ENCODE results near the gene POGZ. TPM values are rescaled to one million over a fixed set of nuclear protein-coding genes. Genes with fewer than 3 reads are reported as not detected.

The POGZ gene
- total and polyA plus RNA-seq, 2 donors = 32.1 to 86.9 TPM

DNA sequence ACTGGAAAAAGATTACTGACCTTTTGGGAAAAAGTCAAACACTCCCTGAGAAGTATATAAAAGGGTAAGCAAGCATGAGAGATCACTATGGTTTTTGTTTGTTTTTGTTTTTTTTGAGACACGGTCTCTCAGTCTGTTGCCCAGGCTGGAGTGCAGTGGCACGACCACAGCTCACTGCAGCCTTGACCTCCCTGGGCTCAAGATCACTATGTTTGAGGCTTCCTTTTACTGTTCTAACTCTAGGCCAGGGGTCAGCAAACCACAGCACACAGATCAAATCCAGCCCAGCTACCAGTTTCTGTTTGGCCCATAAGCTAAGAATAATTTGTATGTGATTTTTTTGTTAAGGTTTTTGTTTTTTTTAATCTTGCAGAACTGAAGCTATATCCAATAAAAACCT lies 34.2 kb downstream of the POGZ start:
- no peak for DNase-seq (ENCODE audit: extremely low spot score)
- WGBS = 64% methylated on average over 2 of the region's 2 CpGs
- Histone ChIP-seq H3K4me3 (ENCODE audit: low read depth, low read length) (no peak overlapping the region), H3K27ac (ENCODE audit: low read depth) (no peak overlapping the region), H3K4me1 (ENCODE audit: insufficient read depth) (no peaks in the 10 kb centered on the region), H3K36me3 (ENCODE audit: insufficient read depth) (peaks cover 23% of the 10 kb centered on the region)

DNA sequence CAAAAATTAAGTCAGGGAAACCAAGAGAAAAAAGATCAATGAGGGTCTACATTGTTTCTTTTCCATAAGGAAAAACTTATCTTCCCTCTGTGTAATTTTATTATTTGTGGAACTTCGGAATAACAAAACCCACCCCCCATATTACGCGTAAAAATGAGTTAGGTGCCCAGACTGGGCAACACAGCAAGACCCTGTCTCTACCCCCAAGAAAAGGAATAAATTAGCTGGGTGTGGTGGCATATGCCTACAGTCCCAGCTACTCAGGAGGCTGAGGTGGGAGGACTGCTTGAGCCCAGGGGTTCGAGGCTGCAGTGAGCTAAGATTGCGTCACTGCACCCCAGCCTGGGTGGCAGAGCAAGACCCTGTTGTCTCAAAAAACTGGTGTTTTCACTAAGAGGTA lies 39.5 kb downstream of the POGZ start:
- no peaks in the 10 kb centered on the region for H3K4me1 ChIP-seq (ENCODE audit: insufficient read depth)
- H3K36me3 ChIP-seq (ENCODE audit: insufficient read depth) = peaks cover 11% of the 10 kb centered on the region
- no peak overlapping the region for H3K27ac ChIP-seq (ENCODE audit: low read depth)
- H3K4me3 ChIP-seq (ENCODE audit: low read depth, low read length) = no peak overlapping the region
- 96% methylated on average over 5 of the region's 5 CpGs for WGBS
- no peak for DNase-seq (ENCODE audit: extremely low spot score)

DNA sequence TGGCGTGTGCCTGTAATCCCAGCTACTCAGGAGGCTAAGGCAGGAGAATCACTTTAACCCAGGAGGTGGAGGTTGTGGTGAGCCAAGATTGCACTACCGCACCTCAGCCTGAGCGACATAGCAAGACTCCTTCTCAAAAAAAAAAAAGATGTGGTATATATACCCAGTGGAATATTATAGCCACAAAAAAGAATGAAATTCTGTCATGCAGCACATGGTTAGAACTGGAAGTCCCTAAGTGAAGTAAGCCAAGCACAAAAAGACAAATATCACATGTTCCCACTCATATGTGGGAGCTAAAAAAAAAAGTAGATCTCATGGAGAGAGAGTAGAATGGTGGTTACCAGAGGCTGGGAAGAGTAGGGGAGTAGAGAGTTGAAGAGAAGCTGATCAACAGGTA lies 41.2 kb downstream of the POGZ start:
- H3K4me1 ChIP-seq (ENCODE audit: insufficient read depth) = no peaks in the 10 kb centered on the region
- peaks cover 8% of the 10 kb centered on the region for H3K36me3 ChIP-seq (ENCODE audit: insufficient read depth)
- H3K27ac ChIP-seq (ENCODE audit: low read depth) = no peak overlapping the region
- no peak overlapping the region for H3K4me3 ChIP-seq (ENCODE audit: low read depth, low read length)
- no peak for DNase-seq (ENCODE audit: extremely low spot score)
- over 99% methylated on average over 3 of the region's 3 CpGs for WGBS

DNA sequence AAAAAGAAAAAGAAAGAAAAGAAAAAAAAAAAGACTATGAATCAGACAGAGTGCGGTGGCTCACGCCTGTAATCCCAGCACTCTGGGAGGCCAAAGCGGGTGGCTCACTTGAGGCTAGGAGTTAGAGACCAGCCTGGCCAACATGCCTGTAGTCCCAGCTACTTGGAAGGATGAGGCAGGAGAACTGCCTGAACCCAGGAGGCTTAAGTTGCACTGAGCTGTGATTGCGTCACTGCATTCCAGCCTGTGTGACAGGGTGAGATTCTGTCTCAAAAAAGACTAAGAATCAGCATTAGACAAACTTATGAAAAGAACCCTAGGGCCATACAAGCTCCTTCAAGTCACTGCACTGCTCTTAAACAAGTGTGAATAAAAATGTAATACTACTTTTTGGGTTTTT lies 43.1 kb downstream of the POGZ start:
- Histone ChIP-seq H3K4me3 (ENCODE audit: low read depth, low read length) (no peak overlapping the region), H3K4me1 (ENCODE audit: insufficient read depth) (no peaks in the 10 kb centered on the region), H3K36me3 (ENCODE audit: insufficient read depth) (peaks cover 2% of the 10 kb centered on the region), H3K27ac (ENCODE audit: low read depth) (no peak overlapping the region)
- WGBS = 98% methylated on average over 4 of the region's 4 CpGs
- no peak for DNase-seq (ENCODE audit: extremely low spot score)

DNA sequence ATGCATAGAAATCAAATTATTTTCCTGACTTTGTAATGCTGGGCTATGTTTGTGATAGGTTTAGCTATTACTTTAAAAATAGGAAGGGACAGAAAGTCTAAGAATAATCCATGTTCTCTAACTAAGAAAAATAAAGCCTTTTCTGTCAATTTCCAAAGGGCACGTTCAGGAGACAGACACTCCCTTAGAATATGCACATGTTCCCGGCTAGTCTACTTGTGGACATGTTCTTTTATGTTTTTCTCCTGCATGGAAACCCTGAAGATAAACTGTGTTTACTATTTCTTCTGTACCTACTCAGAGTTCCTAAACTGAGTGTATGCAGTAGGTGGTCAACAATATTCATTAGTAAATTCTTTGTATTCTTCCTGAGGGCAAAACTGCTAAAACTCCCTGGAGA lies 47.4 kb downstream of the POGZ start:
- Histone ChIP-seq H3K4me1 (ENCODE audit: insufficient read depth) (no peaks in the 10 kb centered on the region), H3K4me3 (ENCODE audit: low read depth, low read length) (no peak overlapping the region), H3K27ac (ENCODE audit: low read depth) (no peak overlapping the region), H3K36me3 (ENCODE audit: insufficient read depth) (peaks cover 5% of the 10 kb centered on the region)
- 86% methylated on average over 2 of the region's 2 CpGs for WGBS
- DNase-seq (ENCODE audit: extremely low spot score) = no peak

DNA sequence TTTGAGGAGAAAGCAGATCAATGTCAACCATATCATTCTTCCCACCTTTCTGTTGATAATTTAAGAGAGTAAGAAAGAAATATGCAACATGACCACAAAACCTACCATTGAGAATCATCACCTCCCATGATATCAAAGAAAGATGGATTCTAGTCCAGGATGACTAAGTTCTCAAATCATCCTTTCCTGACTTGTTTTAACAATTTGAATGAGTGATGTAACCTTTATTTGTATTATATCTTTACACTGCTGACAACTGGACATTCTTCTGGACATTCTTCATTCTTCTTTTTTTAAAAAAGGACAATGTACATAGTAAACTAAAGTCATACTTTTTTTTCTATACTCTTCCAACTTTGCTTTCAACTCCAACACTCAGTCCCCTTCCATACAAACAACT lies 50.4 kb downstream of the POGZ start:
- no peaks in the 10 kb centered on the region for H3K4me1 ChIP-seq (ENCODE audit: insufficient read depth)
- peaks cover 11% of the 10 kb centered on the region for H3K36me3 ChIP-seq (ENCODE audit: insufficient read depth)
- H3K27ac ChIP-seq (ENCODE audit: low read depth) = no peak overlapping the region
- DNase-seq (ENCODE audit: extremely low spot score) = no peak
- H3K4me3 ChIP-seq (ENCODE audit: low read depth, low read length) = no peak overlapping the region

DNA sequence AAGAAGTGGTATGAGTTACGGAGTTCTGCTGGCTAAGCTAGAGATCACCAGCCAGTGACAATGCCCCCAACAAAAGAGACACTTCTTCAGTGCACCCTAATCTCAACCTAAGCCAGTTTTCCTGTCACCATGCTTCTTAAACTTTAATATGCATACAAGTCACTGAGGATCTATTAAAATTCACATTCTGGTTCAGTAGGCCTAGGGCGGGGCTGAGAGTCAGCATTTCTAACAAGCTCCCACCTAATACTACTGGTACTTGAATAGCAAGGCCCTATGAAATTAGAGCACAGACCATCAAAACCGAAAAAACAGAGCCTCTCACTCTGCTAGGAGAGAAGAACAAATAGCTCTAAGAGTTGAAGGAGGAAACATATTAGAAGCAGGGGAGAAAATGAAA lies 52.0 kb downstream of the POGZ start:
- no peak for DNase-seq (ENCODE audit: extremely low spot score)

DNA sequence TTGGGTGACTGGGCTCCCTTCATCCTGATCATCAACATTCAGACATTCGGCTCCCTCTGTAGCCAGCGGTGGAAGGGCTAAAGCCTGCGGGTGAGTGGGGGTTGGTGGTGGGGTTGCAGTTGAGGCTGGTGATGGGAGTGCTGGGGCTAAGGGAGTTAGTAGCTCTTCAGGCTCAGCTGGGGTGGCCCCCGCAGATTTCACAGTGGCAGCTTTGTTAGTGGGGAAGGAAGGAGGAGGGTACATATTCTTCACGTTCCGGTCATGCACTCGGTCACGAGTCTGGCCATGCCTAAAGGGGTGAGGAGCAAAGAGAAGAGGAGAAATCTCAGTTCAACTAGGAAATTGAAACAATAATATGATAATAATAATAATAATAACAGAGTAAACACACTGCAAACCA lies 53.1 kb downstream of the POGZ start:
- WGBS = 81% methylated on average over 8 of the region's 8 CpGs
- DNase-seq (ENCODE audit: extremely low spot score) = no peak
- H3K36me3 ChIP-seq (ENCODE audit: insufficient read depth) = peaks cover 11% of the 10 kb centered on the region
- no peak overlapping the region for H3K27ac ChIP-seq (ENCODE audit: low read depth)
- H3K4me3 ChIP-seq (ENCODE audit: low read depth, low read length) = no peak overlapping the region
- no peaks in the 10 kb centered on the region for H3K4me1 ChIP-seq (ENCODE audit: insufficient read depth)

More for the DNA sequence above, 52.0 kb downstream of the POGZ start:
- H3K4me3 ChIP-seq (ENCODE audit: low read depth, low read length) = no peak overlapping the region
- WGBS = 94% methylated on average over 3 of the region's 3 CpGs
- H3K36me3 ChIP-seq (ENCODE audit: insufficient read depth) = peaks cover 11% of the 10 kb centered on the region
- H3K4me1 ChIP-seq (ENCODE audit: insufficient read depth) = no peaks in the 10 kb centered on the region
- no peak overlapping the region for H3K27ac ChIP-seq (ENCODE audit: low read depth)

DNA sequence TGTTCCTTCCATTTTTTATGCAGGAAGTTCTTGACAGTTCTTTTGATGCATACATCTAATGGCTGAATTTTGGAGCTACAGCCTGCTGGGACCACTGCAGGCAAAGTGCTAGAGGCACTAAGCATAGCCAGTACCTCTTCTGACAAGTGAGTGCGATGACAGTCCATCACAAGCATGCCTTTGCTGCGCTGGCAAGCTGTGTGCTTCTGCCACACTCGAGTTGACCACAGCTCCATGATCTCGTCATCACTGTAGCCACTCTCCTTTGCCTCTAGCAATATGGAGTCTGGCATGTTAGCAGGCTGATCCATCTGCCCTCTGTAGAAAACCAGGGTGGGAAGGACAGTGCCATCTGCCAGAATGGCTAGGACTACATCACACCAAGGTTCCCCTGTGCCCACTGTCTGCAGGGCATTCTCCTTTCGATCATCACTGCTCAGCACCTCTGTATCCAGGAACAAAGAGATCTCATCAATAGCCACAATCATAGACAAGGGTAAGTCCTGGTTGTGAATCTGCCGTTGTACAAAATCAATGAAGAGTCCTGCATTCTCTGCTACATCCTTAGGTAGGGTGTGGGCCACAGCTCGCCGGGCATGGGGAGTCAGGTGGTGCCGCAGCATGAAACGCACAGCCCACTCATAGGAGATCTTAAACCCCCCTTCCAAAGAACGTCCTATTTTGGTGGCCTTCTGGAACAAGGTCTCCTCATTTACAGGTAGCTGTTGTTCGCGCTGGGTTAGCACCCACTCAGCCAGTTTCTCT lies 53.9 kb downstream of the POGZ start:
- Histone ChIP-seq H3K27ac (ENCODE audit: low read depth) (no peak overlapping the region), H3K36me3 (ENCODE audit: insufficient read depth) (peaks cover 10% of the 10 kb centered on the region), H3K4me1 (ENCODE audit: insufficient read depth) (no peaks in the 10 kb centered on the region), H3K4me3 (ENCODE audit: low read depth, low read length) (no peak overlapping the region)
- WGBS = 87% methylated on average over 13 of the region's 13 CpGs
- no peak for DNase-seq (ENCODE audit: extremely low spot score)

DNA sequence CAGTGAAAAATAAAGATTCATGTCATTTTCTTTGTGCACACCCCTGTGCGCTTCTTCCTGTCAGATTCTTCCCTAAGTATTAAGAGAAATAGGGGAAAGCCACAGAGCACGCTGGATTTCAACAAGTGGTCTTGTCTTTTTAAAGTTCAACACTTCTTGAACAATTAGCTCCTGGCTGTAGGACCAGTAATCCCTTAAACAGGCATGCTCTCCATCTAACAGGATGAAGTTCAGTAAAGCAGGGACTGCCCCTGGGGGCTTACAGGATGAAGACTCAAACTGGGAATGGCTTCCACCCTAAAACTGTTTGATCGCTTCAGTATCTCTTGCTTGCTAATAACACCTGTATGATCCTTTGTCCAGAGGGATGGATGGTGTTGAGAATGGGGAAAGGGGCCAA lies 55.7 kb downstream of the POGZ start:
- Histone ChIP-seq H3K36me3 (ENCODE audit: insufficient read depth) (peaks cover 6% of the 10 kb centered on the region), H3K27ac (ENCODE audit: low read depth) (no peak overlapping the region), H3K4me3 (ENCODE audit: low read depth, low read length) (no peak overlapping the region), H3K4me1 (ENCODE audit: insufficient read depth) (no peaks in the 10 kb centered on the region)
- 86% methylated on average over 3 of the region's 3 CpGs for WGBS
- no peak for DNase-seq (ENCODE audit: extremely low spot score)

DNA sequence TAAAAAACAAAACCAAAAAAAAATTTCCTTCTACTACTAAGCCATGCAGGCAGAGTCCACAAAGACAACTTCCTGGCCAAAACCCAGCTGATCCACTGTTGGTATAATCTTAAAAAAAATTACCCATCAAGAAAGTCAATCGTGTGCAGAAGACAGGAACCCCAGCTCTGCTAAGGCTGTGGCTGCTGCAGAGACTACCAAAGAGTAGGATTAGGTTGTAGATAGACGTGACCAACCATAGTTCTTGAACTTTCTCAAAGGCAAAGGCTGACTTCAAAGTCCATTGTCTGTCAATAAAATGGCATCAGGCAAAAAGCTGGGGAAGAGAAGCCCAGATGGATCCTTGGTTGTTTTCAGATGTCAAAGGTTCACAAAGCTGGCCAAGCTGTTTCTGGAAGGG lies 56.5 kb downstream of the POGZ start:
- Histone ChIP-seq H3K4me3 (ENCODE audit: low read depth, low read length) (no peak overlapping the region), H3K36me3 (ENCODE audit: insufficient read depth) (peaks cover 6% of the 10 kb centered on the region), H3K27ac (ENCODE audit: low read depth) (no peak overlapping the region), H3K4me1 (ENCODE audit: insufficient read depth) (no peaks in the 10 kb centered on the region)
- DNase-seq (ENCODE audit: extremely low spot score) = no peak
- WGBS = 64% methylated on average over 2 of the region's 2 CpGs

DNA sequence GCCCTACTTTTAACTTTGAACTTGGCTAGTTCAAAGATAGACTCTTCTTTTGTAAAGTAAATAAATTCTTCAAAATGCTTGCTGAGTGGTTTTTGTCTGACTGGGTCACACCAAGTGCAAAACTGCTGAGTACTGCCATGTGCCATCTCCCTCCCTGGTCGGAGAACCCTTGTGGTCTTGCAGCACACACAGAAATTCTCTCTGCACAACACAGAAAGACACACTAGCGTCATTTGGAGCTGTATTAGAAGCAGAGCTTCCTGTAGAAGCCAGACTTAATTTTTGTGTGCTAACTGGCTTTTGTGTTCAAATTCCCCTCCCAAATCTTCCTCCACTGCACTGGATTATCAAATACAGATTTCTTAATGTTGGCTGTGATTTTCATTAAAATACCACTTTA lies 57.4 kb downstream of the POGZ start:
- Histone ChIP-seq H3K27ac (ENCODE audit: low read depth) (no peak overlapping the region), H3K36me3 (ENCODE audit: insufficient read depth) (peaks cover 6% of the 10 kb centered on the region)
- 78% methylated on average over 2 of the region's 2 CpGs for WGBS

DNA sequence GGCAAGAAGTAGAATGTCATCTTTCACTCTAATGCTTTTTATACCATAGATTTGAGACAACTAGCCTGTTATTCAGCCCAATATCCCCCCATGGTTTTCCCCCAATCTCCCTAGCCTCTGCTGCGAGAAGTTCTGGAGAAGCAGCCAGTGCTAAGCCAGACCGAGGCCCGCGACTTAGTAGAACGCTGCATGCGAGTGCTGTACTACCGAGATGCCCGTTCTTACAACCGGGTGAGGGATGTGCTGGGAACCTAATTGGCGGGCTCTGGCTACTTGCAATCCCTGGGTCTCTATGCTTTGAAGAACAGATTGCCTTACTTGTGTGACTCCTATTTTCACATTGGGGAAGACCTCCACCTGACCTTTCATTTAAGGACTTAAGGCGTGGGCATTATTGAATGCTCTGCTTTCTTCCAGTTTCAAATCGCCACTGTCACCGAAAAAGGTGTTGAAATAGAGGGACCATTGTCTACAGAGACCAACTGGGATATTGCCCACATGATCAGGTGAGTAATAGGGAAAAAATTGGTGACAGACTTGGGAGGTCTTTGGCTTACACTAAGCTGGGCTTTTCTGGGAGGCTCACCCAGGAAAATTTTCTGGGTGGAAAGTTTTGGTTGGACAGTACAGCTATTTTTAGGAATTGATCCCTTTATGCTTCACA lies 58.0 kb downstream of the POGZ start:
- peaks cover 5% of the 10 kb centered on the region for H3K36me3 ChIP-seq (ENCODE audit: insufficient read depth)
- no peak overlapping the region for H3K27ac ChIP-seq (ENCODE audit: low read depth)
- H3K4me3 ChIP-seq (ENCODE audit: low read depth, low read length) = no peak overlapping the region
- DNase-seq (ENCODE audit: extremely low spot score) = no peak
- no peaks in the 10 kb centered on the region for H3K4me1 ChIP-seq (ENCODE audit: insufficient read depth)
- WGBS = 92% methylated on average over 13 of the region's 13 CpGs

More for the DNA sequence above, 57.4 kb downstream of the POGZ start:
- H3K4me1 ChIP-seq (ENCODE audit: insufficient read depth) = no peaks in the 10 kb centered on the region
- DNase-seq (ENCODE audit: extremely low spot score) = no peak
- H3K4me3 ChIP-seq (ENCODE audit: low read depth, low read length) = no peak overlapping the region

DNA sequence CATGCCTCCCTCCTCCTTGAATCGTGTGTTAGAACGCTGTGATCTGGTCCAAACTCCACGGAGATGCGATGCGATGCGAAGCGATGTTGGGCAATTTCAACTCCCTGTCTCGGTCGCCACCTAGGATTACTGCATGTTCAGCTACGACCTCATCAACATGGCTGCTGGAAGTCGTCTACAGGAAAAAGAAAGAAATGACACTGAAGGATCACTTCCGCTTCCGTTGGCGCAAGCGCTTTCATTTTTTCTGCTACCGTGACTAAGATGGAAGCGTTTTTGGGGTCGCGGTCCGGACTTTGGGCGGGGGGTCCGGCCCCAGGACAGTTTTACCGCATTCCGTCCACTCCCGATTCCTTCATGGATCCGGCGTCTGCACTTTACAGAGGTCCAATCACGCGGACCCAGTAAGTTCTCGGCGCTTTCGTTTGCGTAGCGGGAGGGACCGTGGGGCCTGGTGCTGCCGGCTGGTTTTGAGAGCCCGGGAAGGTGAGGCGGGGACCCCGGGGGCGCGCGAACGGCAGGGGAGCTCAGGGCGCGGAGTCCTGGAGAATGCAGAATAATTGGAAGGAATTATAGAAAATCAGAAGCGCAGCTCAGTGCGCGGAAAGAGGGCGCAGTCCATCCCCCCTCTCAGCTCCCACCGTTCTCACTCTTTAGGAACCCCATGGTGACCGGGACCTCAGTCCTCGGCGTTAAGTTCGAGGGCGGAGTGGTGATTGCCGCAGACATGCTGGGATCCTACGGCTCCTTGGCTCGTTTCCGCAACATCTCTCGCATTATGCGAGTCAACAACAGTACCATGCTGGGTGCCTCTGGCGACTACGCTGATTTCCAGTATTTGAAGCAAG lies 59.7 kb downstream of the POGZ start, which contains the start of gene PSMB4:
Gene PSMB4 (plus strand): TSS at position 250 of the 848 bp plus-strand sequence. CDS start 15 bp downstream, at position 265.
- H3K36me3 ChIP-seq (ENCODE audit: insufficient read depth) = no peaks in the 10 kb centered on the region
- peak; percentile 94 for DNase-seq (ENCODE audit: extremely low spot score)
- H3K4me1 ChIP-seq (ENCODE audit: insufficient read depth) = no peaks in the 10 kb centered on the region
- peak within 1 kb of the TSS; percentile 72 for H3K4me3 ChIP-seq (ENCODE audit: low read depth, low read length)
- peak within 1 kb of the TSS; percentile 85 for H3K27ac ChIP-seq (ENCODE audit: low read depth)
- under 1% methylated on average over 63 of the region's 63 CpGs for WGBS

All from urinary bladder (tissue), 4 donors.